Hematopoietic multipotent progenitor cell treated with erythropoietin and hydrocortisone succinate and interleukin-3 and kit ligand, for 6 days (in vitro differentiated cells): ENCODE results near the gene ARHGAP24.
A peak's percentile ranks its signal among the peaks of the same experiment; 100 is the strongest.

Experiments
- DNase-seq: peaks from one replicate; pipeline ENCODE4 v3.0.0-alpha.2; 2015

The ARHGAP24 gene

GRCh38 chr4:85474818-85475630, at the start of gene ARHGAP24:
ARHGAP24 (plus strand) TSS chr4:85475150.
- DNase-seq: peak; percentile 60

DNA sequence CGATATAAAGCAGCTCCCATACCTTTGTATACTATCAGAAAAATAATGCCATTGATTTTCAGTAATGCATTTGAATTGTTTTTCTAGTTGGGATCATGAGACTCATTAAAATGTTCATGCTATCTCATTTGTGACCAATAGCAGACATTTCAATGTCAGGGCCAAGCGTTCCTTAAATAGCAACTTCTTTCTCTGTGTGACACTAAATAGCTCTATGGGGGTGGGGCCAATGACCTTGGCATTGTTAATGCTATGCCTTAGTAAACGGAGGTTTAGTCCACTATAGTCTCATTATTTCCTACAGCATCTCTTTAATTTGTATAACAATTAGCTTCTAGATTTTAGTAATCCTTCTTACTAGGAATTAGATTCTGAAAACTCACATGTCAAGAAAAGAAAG, 48.6 kb upstream of the ARHGAP24 start:
- no peak for DNase-seq

GRCh38 chr4:85427123-85427522, 47.8 kb upstream of the ARHGAP24 start:
- DNase-seq: no peak

DNA sequence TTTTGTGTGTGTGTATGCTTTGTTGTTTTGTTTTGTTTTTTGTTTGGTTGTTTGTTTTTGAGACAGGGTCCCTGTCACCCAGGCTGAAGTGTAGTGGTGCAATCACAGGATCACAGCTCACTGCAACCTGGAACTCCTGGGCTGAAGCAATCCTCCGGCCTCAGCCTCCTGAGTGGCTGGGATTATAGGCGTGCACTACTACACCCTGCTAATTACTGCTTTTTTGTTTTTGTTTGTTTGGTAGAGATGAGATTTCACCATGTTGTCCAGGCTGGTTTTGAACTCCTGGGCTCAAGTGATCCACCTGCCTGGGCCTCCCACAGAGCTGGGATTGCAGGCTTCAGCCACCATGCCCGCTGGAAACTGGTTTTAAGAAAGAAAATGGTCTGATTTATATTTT, 44.7 kb upstream of the ARHGAP24 start:
- no peak for DNase-seq

- DNase-seq: no peak
These were observed 44.3 kb upstream of the ARHGAP24 start for GRCh38 chr4:85430697-85431096.

DNA sequence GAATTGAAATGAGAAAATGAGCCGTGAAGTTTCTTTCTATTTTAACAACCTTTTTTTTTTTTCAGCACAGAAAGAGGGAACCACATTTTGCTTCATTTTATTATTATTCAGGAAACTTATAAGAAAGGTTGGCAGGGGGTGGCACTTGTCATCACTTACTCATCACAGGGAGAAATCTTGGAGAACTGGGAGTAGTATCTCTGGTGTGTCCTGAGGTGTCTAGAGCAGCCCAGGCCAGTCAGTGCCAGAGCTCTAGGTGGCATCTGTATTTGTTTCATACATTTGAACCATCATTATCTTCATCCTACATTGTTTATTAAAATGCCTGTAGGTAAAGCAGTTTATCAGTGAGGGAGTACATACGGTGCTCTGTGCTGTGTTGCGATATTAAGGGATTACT, 43.8 kb upstream of the ARHGAP24 start:
- DNase-seq: no peak

DNA sequence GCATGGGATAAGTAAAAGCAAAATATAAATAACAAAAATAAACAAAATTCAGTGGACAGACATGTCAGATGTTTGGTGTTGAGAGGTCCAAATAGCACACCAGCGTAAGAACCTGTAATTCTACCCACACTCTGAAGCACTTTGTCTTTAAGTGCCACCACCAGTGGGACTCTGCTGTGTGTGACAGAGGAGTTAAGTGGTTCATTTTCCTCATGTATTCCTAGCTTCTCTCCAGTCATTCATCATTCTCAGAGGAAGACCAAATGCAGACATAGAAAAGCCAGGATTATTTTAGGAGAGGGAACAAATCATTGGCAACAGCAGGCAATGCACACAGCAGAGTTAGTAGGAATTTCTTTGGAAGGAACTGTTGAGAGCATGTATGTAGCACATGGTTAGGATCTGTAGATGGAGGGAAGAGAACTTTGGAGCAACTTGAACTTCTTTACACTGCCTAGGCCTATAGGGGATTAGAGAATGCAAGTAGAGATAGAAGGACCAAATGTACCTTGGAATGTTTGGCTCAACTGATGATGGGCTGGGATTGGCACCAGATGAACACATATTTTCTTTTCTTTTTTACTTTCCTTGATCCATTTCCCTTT, 43.0 kb upstream of the ARHGAP24 start:
- no peak for DNase-seq

DNA sequence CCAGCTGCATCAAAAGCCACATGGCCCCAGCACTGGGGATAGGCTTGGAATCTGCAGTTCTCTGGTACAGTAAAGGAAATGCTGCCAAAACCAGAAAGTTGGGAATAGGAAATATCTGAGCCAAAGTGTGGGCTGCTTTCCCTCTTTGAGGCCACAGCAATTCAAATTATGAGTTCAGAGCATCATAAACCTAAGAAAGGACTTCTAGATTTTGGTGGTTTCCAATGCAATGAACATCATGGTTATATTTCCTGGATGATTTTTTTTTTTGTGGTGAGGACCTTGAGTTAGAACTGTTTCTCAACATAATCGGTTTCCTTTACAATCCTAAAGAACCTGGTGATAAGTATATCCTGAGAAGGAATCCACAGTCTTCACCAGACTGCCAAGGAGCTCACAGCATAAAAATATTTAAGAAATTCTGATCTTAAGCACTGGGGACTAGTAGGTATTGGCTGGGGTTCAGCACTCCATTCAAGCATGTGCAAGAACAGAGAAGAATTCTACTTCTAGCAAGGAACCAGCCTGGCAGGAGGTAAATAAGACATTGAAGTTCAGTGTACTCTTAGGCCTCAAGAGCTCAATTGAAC, 29.8 kb upstream of the ARHGAP24 start:
- no peak for DNase-seq

DNA sequence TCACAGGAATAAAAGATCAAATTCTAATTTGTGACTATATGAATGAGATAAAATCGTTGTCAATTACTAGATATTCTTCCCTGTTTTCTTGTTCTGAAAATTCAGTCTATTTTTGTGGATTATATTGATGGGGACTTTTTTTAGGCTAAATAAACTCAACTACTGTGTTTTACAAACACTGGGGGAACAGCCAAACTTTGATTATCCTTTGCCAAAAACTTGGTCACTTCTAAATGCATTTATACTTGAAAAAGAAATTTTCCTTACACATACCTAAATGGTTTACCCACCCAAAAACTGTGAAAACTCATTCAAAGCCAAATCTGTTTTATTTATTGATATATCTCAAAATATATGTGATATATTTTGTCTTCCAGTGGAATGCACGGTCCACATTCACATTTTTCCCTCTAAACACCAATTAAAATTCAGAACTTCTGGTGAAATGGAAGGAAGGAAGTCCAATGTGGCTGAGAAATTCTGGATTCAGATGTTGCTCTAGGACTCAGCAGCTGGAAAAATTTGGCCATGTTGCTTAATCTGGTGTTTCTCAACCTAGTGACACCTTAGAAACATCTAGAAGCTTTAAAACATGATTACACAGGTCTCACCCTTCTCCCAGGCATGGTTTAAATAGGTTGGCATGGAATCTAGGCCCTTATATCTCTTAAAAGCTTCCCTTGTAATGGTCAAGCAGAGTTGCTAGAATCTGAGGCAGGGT, 28.6 kb upstream of the ARHGAP24 start:
- no peak for DNase-seq

- no peak for DNase-seq
These were observed 25.8 kb upstream of the ARHGAP24 start for GRCh38 chr4:85448906-85449890.

DNA sequence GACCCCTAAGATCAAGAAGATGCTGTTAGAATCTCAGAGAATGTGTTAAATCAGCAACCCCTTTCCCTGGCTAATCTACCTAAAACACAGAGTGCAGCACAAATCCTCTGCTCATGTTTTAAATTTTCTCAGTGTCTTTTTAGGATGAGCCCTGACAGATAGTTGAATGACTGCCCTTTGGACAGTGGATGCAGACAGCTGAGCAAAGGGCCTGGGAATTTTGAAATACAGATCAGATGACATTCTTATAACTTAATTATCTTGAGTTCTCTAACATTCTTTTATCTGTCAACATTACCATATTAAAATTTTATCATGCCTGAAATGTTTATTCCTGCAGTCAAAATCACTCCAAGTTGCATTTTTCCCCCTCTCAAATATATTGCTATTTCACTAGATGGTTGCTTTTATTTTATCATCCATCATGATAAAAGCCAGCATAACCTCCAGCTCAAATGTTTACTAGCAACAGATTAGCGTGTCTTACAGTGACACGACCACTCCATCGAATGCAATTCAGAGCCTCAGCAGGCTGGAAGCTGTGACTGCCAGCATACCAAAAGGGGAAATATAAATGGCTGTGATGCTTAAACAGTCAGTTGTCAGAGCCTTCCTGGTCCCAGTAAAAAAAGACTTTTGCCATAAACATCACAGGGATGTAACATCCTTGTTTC, 22.8 kb upstream of the ARHGAP24 start:
- no peak for DNase-seq

DNA sequence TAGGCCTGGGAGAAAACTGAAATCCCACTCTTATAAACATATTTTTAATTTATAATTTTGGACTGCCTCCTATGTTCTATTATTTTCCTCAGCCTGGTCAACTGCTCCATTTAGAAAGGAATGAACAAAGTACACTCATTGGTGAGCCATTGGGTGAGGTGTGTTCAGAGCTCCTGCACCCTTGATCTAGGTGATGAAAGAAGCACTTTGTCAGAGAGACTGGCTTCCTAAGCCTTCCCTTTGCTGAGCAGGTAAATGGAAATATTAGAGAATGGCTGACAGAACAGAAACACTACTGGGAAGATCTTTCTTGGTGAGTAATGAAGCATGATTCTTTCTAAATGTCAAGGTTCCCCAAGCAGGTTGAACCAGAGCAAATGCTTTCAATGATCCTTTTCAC, 19.0 kb upstream of the ARHGAP24 start:
- no peak for DNase-seq

GRCh38 chr4:85457752-85458467, 17.0 kb upstream of the ARHGAP24 start:
- no peak for DNase-seq

GRCh38 chr4:85459736-85460135, 15.2 kb upstream of the ARHGAP24 start:
- DNase-seq: no peak

DNA sequence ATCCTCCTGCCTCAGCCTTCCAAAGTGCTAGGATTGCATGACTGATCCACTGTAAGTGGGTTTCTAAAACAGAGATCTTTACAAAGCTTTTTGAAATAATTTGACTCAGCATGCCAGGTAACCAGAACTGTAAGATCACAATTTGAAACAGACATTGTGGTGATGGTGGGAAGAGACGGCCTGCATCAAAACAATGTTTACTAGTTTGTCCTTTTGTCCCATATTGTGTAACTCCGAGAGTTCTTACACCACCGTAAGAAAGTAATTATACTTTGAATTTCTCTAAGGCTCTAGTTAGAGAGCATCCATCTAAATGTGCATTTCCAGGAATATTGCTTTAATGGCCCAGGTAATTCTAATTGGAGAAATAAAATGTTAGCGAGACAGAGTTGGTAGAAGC, 594 bp upstream of the ARHGAP24 start:
- no peak for DNase-seq

DNA sequence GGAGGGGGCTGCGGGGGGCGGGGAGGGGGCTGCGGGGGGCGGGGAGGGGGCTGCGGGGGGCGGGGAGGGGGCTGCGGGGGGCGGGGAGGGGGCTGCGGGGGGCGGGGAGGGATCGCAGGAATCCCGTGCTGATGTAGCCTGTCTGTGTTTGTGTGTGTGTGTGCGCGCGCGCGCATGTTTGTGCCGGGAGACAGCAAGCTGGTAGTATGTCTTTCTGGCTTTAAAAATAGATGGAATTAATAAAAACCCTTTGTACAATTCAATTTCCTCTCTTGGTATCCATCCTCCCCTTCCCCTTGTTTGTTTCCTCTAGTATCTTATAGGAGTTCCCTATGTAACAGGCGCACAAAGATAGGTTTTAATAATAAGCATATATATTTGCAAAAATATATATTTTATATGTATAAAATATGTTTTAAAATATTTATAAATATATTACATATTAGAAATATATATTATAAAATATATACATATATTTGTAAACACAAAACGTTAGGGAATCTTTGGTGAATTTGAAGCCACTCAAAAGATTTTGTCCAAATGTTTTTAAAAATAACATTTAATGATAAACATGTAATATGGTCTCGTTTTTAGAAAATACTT, 782 bp downstream of the ARHGAP24 start:
- no peak for DNase-seq

DNA sequence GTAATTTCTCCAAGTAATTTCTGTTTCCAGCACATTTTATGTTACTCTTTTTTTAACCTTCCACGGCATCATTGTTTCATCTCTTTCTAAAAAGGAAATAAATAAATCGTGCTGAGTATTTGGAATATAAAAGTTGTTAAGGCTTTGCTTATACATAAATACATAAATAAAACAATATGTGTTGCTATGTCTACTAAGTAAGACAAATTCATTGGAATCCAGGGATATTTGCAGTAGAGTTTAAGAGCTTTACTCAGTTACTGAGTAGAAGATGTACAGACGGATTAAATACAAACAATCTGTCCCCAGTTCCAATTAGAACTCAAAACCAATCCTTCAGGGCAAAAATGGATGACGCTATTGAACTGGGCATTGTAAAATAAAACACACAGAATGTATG, 1.4 kb downstream of the ARHGAP24 start:
- no peak for DNase-seq

GRCh38 chr4:85477534-85477933, 2.6 kb downstream of the ARHGAP24 start:
- no peak for DNase-seq

DNA sequence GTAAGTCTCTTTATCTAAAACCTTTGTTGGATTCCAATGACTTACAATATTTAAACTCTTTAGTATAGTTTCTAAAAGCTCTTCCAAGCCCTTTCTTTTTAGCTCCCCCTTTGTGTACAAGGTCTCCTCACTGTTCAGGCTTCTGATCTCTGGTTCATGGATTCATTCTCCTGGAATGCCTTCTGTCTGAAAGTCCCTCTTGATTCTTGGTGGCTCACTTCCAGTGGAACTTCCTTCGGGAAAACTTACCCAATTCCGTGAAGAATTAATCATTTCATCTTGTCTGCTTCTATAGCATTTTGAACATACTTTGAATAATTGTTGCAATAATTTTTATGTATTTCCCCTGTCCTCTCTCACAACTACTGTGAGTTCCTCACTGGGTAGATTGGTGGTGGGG, 3.6 kb downstream of the ARHGAP24 start:
- no peak for DNase-seq

- no peak for DNase-seq
These were observed 7.2 kb downstream of the ARHGAP24 start for GRCh38 chr4:85482010-85482738.
